Lower lobe of right lung (tissue), 2 donors: ENCODE data around the gene CHI3L2. TPM values are rescaled to one million over a fixed set of nuclear protein-coding genes. Genes with fewer than 3 reads are reported as not detected.

Source experiments
- ATAC-seq, 2 donors: fragments of 200-7000 bp; cut with Tn5 transposase; one replicate each; pipeline ENCODE4 v1.9.1; 2020 to 2022; ENCODE audit warnings: mild to moderate bottlenecking in 2 of 2, moderate library complexity in 2 of 2
- DNase-seq: peaks from one replicate; pipeline ENCODE4 v3.0.0-alpha.2; 2020
- H3K27ac ChIP-seq: fragments of 200-600 bp; one replicate; pipeline ENCODE4 v1.8.0; 2022
- H3K27me3 ChIP-seq: fragments of 200-600 bp; one replicate; pipeline ENCODE4 v1.8.0; 2022; ENCODE audit warnings: low read depth
- H3K36me3 ChIP-seq: fragments of 200-600 bp; one replicate; pipeline ENCODE4 v1.8.0; 2022; ENCODE audit warnings: mild to moderate bottlenecking
- H3K4me1 ChIP-seq: fragments of 200-600 bp; one replicate; pipeline ENCODE4 v1.8.0; 2022
- H3K4me3 ChIP-seq: fragments of 200-600 bp; one replicate; pipeline ENCODE4 v1.8.0; 2022; ENCODE audit warnings: mild to moderate bottlenecking
- H3K9me3 ChIP-seq: fragments of 200-600 bp; one replicate; pipeline ENCODE4 v1.8.0; 2022
- CTCF ChIP-seq: fragments of 200-600 bp; IDR thresholded peaks from one replicate; pipeline ENCODE4 v1.8.0; 2022; ENCODE audit warnings: antibody characterized with exemption, mild to moderate bottlenecking
- intact Hi-C: fragments of 100-400 bp; cut with DNase I; formaldehyde crosslinking; loops from one replicate; pipeline ENCODE4 v1.11.0; 2022
- total RNA-seq: library from RNA; stranded (reverse); fragmentation: NEBNext Ultra II Directional; extraction: Animal tissue kit (Norgen Biotek cat#: 25700); gene quantifications from one replicate; pipeline ENCODE4 v1.2.1, GENCODE V29; 2021
- donor health status: DM: no; HTN: yes; CAD: no; lungs with severe emphysema.

Gene CHI3L2
- total RNA-seq, 1 donor from 2014 or later: 31.2 TPM

- intact Hi-C loops: no loop called here
- ATAC-seq (peak in 1 of 2 donors; percentile 18), DNase-seq (no peak)
- H3K4me3 ChIP-seq: no peak overlapping the region
- H3K27me3 ChIP-seq: no peaks in the 10 kb centered on the region
- H3K4me1 ChIP-seq: peaks cover 87% of the 10 kb centered on the region
- no peak for TF ChIP-seq CTCF
- H3K36me3 ChIP-seq: peaks cover 64% of the 10 kb centered on the region
- H3K9me3 ChIP-seq: no peaks in the 10 kb centered on the region
- no peak overlapping the region for H3K27ac ChIP-seq
Measured at GRCh38 chr1:111195002-111195684, 32.4 kb upstream of the CHI3L2 start.

- H3K4me3 ChIP-seq: peak overlapping the region; percentile 57
- ATAC-seq (no peak), DNase-seq (no peak)
- no peaks in the 10 kb centered on the region for H3K9me3 ChIP-seq
- H3K4me1 ChIP-seq: peaks cover 87% of the 10 kb centered on the region
- no peak overlapping the region for H3K27ac ChIP-seq
- no peak for TF ChIP-seq CTCF
- no peaks in the 10 kb centered on the region for H3K27me3 ChIP-seq
- peaks cover 57% of the 10 kb centered on the region for H3K36me3 ChIP-seq
- intact Hi-C loops: no loop called here
Measured at GRCh38 chr1:111196213-111196612, 31.3 kb upstream of the CHI3L2 start.

GRCh38 chr1:111197598-111198284, 29.8 kb upstream of the CHI3L2 start:
- H3K4me3 ChIP-seq: peak overlapping the region; percentile 57
- DNase-seq: no peak
- H3K27me3 ChIP-seq: no peaks in the 10 kb centered on the region
- H3K9me3 ChIP-seq: no peaks in the 10 kb centered on the region
- intact Hi-C loops: no loop called here
- ATAC-seq: no peak
- peaks cover 85% of the 10 kb centered on the region for H3K4me1 ChIP-seq
- peak; percentile 23 for TF ChIP-seq CTCF
- H3K36me3 ChIP-seq: peaks cover 50% of the 10 kb centered on the region
- peak overlapping the region; percentile 79 for H3K27ac ChIP-seq

GRCh38 chr1:111198836-111199235, 28.7 kb upstream of the CHI3L2 start:
- no peak for ATAC-seq
- H3K4me1 ChIP-seq: peaks cover 85% of the 10 kb centered on the region
- H3K27ac ChIP-seq: peak overlapping the region; percentile 79

GRCh38 chr1:111199329-111199728, 28.2 kb upstream of the CHI3L2 start:
- no peaks in the 10 kb centered on the region for H3K27me3 ChIP-seq
- H3K4me3 ChIP-seq: peak overlapping the region; percentile 57
- H3K4me1 ChIP-seq: peaks cover 81% of the 10 kb centered on the region
- H3K27ac ChIP-seq: peak overlapping the region; percentile 79
- no peak for DNase-seq
- no peak for TF ChIP-seq CTCF
- H3K9me3 ChIP-seq: no peaks in the 10 kb centered on the region
- intact Hi-C loops: no loop called here
- H3K36me3 ChIP-seq: peaks cover 46% of the 10 kb centered on the region
- no peak for ATAC-seq

More at GRCh38 chr1:111198836-111199235, 28.7 kb upstream of the CHI3L2 start:
- no peaks in the 10 kb centered on the region for H3K9me3 ChIP-seq
- intact Hi-C loops: no loop called here
- no peak for DNase-seq
- TF ChIP-seq CTCF: no peak
- H3K27me3 ChIP-seq: no peaks in the 10 kb centered on the region
- peak overlapping the region; percentile 57 for H3K4me3 ChIP-seq
- H3K36me3 ChIP-seq: peaks cover 50% of the 10 kb centered on the region
